Measurements from ENCODE around the gene SIT1. TPM values are rescaled to one million over a fixed set of nuclear protein-coding genes. Genes with fewer than 3 reads are reported as not detected.

SIT1 gene, protein sequence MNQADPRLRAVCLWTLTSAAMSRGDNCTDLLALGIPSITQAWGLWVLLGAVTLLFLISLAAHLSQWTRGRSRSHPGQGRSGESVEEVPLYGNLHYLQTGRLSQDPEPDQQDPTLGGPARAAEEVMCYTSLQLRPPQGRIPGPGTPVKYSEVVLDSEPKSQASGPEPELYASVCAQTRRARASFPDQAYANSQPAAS
- not detected in 2 replicates for total RNA-seq (2014; rRNA removed; shearing (Covaris generic))
- polyA plus RNA-seq (2015; cell fraction: cytosol; rRNA removed): not detected in 2 replicates
- not detected in 2 replicates for polyA plus RNA-seq (2015; cell fraction: nucleus; rRNA removed)

DNA sequence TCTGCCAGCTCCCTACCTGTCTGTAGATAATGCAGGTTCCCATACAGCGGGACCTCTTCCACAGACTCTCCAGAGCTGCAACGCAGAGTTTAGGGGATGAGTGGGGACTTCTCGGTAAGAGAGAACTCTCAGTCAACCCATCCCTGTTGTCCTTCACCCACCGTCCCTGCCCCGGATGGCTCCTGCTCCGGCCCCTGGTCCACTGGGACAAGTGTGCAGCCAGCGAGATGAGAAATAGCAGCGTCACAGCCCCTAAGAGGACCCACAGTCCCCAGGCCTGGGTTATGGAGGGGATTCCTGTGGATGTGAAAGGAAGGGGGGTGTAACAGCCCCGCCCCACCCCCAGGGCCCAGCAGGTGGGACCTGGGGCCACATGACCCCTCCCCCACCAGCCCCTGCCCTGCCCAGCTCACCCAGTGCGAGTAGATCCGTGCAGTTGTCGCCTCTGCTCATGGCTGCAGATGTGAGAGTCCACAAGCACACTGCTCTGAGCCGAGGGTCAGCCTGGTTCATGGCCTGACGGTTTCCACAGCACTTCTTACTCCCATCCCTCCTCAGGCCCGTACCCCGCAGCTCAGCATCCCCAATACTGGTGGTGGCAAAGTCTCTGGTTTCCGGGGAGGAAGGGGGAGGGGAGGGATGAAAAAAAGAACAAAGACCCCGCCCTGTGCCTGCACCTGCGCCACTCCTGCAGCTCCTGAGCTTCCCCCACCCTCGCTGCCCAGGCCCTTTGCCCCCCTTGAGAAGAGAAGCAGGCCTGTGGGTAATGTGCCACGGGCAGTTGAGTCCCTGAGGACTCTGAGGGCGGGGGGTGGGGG is at the start of gene SIT1:
SIT1 (minus strand) TSS at position 591 of the 818 bp plus-strand sequence; CDS start at position 513, 78 bp downstream.
- no peak for DNase-seq (ENCODE audit: low read depth)

DNA sequence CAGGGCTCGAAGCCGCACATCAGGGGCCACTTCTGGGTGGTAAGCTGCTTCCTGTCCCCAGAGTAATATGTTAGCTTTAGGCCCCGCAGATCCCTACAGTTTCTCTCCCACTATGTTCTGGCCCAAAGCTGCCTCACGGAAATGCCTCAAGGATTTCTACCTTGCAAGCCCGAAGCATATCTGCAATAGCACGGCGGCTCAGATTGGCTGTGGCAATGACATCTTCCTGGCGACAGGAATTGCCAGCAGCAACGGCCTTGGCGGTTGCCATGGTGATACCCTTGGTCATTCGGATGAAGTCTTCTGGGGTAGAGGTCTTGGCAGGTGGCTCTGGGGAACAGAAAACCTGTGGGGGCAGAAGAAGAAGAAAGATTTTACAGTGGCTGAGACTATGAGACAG is 49.3 kb upstream of the SIT1 start:
- DNase-seq (ENCODE audit: low read depth): no peak

DNA sequence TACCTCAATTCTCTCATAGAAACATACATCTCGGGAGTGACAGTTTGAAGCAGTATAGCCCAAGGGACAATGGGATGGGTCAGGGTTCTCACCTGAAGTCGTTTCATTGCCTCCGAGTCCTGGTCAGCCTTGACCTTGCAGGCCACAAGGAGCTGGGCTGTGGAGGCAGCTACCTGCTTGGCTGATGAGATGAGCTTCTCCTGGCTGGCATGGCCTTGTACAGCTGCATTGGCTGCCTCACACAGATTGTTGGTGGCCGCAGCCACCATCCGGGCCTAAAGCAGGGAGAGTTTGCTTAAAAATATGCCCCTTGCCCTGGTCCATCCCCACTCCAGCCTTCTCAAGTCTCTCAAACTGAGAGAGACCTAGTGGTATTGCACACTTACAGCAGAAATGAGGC is 47.5 kb upstream of the SIT1 start:
- DNase-seq (ENCODE audit: low read depth): no peak

DNA sequence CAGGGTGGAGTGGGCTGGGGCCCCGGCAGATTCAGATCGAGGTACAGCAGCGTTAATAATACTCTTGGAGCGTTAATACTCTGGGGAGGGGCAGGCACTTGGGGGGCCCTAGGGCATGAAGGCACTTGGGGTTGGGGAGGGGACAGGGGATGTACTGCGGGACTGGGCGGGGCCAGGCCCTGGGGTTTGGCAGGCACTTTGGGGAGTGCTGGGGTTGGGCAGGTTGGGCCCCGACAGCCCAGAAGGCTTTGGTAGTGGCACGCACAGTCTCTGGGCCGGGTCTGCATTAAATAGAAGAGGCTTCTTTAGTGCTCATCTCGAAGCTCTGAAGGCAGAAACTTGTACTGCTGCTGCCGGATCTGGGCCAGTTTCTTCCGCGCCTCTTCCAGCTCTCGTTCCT is 46.8 kb upstream of the SIT1 start:
- no peak for DNase-seq (ENCODE audit: low read depth)

DNA sequence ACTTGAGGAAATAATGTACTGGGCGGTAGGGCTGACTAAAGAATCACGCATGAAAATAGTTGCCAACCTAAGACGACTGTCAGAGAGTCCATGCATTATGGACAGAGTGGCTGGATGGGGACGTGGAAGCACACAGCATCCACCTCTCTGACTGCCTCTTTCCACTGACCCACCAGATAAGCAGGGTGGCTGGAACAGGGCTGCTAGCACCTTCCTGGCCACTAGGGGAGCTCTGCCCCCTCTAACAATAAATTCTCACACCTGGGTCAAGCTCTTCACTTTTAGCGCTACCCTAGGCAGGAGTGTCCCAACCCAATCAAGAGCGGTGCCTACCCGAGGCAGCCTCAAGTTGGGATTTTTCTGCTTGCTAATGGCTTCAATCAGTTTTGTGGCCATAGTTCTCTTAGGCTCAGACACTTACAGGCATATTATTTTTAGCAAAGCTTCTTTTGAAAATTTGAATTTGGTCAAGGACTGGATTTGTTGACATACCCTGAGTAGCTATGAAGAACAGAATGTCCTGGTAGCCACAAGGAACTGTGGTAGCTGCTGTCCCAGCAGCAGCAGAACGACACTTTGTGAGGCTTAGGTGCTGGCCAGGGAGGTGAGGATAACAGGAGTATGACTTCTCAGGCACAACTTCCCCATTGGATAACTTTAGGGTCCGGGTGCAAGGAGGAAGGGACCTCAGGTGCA is 45.9 kb upstream of the SIT1 start:
- DNase-seq (ENCODE audit: low read depth): peak; percentile 54

DNA sequence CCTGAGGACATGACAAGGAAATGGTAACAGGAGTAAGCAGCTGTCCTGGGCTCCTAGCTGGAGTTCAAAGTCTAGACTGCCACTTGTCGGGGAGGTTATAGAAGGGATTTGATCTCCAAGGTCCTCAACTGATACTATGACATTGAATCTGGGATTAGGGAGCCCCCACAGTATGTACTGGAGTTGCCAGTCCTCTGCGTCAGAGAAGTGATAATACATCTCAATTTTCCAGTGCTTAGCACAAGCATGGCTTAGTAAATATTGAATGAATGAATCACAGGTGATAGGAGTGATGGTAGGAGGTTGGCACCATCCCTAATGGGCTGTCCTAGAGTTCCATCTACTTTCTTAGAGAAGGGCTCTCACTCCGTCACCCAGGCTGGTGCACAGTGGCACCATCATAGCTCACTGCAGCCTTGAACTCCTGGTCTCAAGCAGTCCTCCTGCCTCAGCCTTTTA is 45.2 kb upstream of the SIT1 start:
- DNase-seq (ENCODE audit: low read depth): no peak

DNA sequence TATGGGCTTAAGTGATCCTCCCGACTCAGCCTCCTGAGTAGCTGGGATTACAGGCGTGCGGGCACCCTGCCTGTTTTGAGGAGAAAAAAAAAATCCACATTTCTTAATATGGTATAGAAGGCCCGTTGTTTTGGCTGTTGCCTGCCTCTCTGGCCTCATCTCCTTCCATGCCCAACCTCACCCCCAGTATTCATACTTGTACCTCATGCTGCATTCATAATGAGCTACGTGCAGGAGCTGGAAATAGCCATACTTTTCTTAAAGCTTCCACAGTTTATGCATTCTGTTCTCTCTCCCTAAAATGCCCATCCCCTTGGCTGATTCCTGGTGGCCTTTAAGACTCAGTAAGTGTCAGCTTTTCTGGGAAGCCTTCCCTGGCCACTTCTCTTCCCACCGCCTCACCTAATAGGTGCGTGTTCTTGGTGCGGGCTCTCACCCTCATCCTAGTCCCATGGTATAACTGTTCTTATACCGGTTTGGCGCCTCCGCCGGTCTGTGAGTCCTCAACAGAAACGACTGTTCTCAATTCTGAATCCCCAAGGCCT is 41.1 kb upstream of the SIT1 start:
- no peak for DNase-seq (ENCODE audit: low read depth)

DNA sequence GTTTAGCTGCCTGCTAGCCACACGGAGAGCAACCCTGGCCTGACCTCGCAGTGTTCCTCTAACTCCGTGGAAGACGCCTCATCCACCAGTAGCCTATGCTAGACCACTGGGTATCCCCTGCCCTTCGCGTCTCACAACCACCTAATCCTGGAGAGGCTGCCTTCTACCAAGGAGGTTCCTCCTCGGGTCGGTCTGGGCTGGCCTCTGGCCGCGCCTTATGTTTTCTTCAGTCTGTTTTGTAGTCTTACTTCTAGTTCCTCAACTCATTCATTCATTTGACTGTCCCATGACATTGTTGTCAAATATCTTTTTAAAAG is 40.6 kb upstream of the SIT1 start:
- DNase-seq (ENCODE audit: low read depth): no peak

DNA sequence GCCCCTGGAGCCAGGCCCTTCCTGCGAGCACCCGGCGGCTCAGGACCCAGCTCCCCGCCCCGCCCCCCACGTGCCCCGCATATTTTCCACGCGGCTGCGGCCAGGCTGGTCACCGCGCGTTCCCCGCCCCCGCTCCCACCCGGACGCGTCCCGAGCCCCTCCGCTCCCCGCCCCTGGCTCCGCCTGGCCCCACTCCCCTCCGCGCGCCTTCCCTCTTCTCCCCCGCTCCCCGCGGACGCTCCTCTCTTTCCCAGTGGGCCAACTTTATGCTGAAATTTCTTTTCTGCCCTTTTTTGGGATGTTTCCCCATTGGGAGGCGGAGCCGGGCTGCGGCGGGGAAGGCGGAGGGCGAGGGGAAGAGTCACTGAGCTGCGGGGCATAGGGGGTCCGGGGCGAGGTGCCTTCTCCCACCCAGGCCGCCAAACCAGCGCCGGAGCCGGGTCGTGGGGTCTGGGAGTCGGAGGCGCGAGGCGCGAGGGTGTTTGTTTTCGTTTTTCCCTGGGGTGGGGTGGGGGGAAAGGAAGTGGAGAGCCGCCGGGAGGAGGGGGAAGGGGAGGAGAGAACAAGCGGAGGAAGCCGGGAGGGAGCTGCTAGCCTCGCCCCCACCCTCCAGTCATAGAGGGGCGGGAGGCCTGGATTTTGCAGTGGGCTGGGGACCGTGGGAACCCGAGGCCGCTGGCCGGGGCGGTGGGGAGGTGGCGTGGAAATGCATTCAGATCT is 40.0 kb upstream of the SIT1 start:
- DNase-seq (ENCODE audit: low read depth): peak; percentile 61

DNA sequence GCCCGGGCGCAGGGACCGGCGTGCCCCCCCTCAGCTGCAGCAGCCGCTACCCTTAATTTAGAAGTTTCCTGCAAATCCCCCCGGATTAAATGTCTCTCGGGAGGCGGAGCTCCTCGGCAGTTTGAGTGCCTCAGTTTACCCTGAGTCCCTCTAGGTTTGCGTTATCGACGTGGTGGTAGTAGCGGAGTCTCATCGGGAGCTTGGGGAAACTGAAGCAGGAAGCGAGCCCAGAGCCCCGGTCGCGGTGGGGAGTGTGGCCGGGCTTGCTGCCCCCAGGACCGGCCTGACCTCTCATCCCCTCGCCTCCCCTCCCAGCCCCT is 39.5 kb upstream of the SIT1 start:
- no peak for DNase-seq (ENCODE audit: low read depth)

DNA sequence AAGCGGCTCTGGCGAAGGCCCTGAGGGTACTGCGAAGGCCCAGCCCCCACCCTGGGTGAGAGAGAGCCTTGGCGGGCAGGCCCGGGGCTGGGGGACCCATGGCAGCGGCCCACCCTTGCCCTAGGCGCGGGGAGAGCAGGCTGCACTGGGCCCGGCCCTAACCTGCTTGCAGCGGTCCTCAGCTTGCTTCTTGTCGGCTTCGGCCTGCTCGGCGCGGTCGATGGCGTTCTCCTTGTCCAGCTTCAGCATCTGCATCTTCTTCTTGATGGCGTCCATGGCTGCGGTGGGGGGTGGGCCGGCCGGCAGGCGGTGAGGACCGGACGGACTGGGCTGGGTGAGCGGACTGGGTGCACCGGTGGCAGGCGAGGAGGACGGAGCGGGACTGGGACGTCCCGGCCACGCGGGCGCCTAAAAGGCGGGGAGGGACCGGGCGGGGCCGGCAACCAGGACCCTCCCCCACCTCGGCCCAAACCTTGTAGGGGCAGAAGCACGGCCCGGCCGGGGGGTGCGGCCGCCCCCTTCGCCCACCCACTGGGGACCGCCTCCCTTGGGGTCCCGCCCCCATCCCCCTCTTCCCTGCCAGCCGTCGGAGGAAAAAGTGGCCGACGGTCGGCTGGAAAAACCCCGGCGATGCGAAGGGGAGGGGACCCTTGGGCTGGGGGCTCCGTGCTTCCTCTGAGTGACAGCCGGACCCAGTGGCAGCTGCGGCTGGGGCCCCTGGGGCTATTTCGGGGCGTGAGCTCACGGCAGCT is 39.0 kb upstream of the SIT1 start, which contains the start of gene TPM2:
TPM2 (minus strand) TSS at position 384 of the 752 bp plus-strand sequence; CDS start at position 276, 108 bp downstream.
- peak; percentile 88 for DNase-seq (ENCODE audit: low read depth)

DNA sequence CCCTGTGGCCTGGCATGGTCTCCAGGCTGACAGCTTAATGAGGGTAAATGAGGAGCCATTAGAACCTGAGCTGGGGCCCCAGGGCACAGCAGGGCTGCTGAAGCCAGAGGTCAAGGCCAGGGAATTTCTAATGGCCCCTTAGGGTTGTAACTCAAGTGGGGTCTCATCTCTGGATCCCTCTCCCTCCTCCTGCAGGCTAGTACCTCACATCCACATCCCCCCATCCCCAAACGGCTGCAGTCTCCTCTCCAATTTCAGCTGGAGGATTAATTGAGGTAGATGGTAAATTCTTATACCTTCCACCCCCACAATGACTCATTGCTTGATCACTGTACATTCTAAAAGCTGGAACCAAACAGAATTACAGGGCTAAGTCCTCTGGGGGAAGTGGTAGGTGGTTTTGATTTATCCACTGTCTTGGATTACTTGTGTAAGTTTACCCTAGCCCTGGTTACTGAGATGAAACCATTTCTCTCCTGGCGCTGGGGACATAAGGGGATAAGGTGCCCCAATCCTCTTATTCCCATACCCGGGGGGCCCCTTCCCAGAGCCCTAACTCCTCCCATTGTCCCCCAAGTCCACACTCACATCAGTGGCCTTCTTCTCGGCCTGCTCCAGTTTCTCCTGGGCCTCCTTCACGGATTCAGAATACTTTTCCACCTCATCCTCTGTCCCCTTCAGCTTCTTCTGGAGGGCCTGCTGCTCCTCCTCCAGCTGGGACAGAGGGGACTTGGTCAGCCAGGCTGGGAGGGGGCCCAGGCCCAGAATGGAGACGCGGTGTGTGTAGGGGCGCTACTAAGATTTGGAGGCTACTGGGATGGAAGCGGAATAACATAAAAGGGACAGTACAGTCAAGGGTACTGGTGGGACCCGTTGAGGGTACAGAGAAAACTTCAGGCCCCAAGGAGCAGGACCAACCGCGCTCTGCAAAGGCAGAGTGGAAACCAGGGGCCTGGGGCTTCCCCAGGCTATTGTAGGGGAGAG is 38.1 kb upstream of the SIT1 start:
- DNase-seq (ENCODE audit: low read depth): peak; percentile 83

DNA sequence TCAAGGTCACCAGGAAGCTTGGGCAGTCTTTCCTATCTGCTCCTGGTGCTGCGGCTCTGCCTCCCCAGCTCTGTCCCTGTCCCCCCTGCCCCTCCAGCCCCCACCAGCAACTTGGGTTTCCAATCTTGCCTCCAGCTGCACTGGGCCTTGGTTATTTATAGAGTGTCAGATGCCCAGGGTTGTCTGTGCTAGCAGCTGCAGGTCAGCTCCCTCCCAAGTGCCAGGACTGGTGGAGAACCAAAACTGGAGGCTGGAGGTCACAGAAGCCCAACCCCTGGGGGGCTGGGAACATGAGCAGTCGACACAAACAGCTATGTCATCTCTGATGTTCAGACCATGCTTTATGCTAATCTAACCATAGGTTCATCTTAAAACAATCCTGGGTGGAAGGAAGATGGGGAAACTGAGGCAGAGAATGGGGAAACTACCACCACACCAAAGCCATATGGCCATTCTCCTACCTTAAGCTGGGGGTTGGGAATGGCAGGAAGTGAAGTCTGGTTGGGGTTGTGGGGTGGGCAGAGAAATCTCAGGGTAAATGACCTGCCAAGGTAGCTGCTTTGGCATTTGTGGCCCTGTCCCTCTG is 37.3 kb upstream of the SIT1 start:
- DNase-seq (ENCODE audit: low read depth): no peak

DNA sequence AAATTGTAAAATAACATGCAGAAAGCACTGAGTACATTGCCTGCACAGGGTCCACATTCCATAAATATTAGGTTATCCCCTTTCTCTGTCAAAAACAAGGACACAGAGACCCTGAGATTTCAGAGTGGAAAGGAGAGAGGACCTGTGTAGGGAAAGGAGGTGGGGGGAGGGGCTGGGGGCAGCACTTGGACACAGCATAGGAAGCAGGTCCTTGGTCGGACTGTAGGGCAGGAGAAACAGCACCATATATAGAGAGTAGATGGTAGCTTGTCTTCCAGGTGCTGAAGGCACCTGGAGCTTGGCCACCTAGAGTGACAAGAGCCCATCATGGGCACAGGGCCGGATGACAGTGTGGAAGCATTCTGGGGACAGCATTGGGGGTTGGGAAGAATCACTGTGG is 36.6 kb upstream of the SIT1 start:
- no peak for DNase-seq (ENCODE audit: low read depth)

DNA sequence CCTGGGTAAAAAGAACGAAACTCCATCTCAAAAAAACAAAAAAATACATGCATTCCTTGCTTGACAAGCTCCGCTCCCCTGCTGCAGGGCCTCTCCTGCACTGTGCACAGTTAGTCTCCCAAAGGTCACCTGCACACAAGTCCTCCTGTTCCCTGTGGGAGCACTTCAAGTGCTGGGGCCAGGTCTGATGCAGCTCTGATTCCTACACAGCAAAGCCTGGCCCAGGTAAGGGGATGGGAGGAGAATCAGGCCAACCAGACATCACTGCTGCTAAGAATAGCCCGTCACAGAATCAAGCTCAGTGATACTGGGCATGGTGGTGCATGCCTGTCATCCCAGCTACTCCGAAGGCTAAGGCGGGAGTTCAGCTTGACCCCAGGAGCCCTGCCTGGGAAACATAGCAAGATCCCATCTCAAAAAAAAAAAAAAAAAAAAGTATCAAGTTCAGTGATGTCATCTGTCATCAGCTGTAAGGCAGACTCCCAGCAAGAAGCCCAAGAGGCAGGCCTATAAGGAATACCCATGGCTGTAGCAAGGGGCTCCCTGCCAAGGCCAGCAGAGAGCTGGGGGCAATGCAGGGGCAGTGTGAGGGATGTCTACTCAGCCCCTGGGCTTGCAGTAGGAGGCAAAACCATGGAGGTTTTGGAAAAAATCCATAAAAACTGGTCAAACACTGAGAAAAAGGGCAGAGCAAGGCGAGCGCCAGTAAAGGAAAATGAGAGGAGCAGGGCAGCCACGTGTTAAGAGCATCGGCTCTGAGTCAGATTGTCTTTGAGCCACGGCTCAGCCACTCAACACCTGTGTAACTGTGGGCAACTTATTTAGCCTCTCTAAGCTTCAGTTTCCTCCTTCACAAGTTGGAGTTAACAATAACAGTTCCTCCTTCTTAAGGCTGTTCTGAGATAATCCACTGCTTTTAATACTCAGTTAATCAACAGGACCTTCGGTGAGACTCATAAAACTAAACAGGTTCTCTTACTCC is 35.8 kb upstream of the SIT1 start:
- DNase-seq (ENCODE audit: low read depth): no peak

DNA sequence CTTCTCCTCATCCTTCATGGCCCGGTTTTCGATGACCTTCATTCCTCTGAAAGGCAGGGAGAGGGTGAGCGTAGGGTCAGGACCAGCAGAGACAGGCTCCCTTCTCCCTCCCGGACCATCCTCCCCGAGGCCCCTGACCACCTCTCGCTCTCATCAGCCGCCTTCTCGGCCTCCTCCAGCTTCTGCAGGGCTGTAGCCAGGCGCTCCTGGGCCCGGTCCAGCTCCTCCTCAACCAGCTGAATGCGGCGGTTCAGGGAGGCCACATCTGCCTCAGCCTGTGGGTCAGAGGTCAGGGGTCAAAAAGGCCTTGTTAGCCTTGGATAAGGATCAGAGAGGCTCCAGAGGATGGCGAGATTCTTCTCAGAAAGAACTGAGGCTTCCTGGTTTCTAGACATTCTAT is 34.8 kb upstream of the SIT1 start:
- no peak for DNase-seq (ENCODE audit: low read depth)

DNA sequence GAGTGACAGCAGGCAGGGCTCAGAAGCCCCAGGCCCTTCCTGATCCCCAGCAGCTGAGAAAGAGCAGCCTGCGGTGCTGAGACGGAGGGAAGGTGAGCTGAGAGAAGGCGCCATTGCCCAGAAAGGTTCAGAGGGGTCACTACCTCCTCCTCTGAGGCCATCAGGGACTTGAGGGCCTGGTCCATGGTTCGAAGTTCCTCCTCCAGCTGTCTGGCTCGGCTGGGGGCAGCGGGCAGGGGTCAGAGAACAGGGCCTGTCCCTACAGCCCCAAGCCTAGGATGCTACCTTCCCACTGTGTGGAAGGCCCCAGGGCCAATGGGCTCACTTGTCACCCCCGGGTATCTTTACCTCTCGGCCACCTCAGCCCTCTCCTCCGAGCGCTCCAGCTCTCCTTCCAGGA is 34.2 kb upstream of the SIT1 start:
- no peak for DNase-seq (ENCODE audit: low read depth)

DNA sequence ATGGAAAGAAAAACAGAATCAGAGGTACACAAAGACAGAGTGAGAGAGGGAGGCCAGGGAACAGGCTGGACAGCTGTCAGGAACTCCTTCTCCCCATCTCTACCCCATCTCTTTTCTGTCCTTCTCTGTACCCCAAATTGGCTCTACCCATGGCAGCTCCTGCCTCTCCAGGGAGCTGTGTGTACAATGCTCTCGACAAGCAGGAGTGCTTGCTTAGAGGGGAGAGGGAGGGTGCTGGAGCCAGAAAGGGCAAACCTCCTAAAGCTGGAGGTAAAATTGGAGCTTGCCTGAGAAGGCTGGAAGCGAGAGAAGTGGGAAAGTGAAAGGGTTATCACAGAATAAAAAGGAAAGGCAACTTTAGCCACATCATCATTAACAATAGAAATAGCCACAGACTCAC is 32.6 kb upstream of the SIT1 start:
- DNase-seq (ENCODE audit: low read depth): no peak
